ENCODE measurements around the gene TMEM59.
"Not testable (repeated sequence)": the region's sequence is repeated elsewhere in the genome, so short reads cannot be mapped to it uniquely, and the experiment has no call there.

TMEM59 gene

DNA sequence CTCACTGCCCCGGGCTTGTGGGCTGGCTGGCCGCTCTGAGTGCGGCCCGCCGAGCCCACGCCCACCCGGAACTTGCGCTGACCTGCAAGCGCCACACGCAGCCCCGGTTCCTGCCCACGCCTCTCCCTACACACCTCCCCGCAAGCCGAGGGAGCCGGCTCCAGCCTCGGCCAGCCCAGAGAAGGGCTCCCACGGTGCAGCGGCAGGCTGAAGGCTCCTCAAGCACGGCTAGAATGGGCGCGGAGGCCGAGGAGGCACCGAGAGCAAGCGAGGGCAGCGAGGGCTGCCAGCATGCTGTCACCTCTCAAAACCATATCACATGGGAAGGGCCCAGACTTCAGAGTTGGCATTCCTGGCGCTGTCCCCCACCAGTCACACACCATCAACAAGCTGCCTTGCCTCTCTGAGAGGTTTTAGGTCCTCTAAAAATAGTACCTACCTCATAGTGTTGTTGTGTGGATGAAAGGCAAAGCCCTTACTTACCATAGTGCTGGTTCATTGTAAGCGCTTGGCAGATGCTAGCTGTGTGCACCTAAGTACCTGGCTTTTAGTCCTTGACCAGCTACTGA, 48.4 kb downstream of the TMEM59 start:
- no peak overlapping the region for H3K4me3 ChIP-seq (ENCODE audit: low read depth, low read length)
- no peak for DNase-seq (ENCODE audit: low read depth, low spot score)
- CTCF ChIA-PET, result no interaction called here
- POLR2A ChIA-PET, result no interaction called here
- TF ChIP-seq, protein P1, sequence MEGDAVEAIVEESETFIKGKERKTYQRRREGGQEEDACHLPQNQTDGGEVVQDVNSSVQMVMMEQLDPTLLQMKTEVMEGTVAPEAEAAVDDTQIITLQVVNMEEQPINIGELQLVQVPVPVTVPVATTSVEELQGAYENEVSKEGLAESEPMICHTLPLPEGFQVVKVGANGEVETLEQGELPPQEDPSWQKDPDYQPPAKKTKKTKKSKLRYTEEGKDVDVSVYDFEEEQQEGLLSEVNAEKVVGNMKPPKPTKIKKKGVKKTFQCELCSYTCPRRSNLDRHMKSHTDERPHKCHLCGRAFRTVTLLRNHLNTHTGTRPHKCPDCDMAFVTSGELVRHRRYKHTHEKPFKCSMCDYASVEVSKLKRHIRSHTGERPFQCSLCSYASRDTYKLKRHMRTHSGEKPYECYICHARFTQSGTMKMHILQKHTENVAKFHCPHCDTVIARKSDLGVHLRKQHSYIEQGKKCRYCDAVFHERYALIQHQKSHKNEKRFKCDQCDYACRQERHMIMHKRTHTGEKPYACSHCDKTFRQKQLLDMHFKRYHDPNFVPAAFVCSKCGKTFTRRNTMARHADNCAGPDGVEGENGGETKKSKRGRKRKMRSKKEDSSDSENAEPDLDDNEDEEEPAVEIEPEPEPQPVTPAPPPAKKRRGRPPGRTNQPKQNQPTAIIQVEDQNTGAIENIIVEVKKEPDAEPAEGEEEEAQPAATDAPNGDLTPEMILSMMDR (IDR thresholded peaks at IDR 0.05; ENCODE audit: insufficient read depth, low read length, missing control alignments), result no peak

DNA sequence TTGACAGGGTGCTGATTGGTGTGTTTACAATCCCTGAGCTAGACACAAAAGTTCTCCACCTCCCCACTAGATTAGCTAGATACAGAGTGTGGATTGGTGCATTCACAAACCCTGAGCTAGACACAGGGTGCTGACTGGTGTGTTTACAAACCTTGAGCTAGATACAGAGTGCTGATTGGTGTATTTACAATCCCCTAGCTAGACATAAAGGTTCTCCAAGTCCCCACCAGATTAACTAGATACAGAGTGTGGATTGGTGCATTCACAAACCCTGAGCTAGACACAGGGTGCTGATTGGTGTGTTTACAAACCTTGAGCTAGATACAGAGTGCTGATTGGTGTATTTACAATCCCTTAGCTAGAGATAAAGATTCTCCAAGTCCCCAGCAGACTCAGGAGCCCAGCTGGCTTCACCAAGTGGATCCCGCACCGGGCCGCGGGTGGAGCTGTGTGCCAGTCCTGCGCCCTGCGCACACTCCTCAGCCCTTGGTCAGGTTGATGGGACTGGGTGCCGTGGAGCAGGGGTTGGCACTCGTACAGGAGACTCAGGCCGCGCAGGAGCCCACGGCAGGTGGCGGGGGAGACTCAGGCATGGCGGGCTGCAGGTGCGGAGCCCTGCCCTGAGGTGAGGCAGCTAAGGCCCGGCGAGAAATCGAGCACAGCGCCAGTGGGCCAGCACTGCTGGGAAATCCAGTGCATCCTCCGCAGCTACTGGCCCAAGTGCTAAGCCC, 49.1 kb downstream of the TMEM59 start:
- CTCF ChIA-PET; H3K4me3 ChIP-seq (ENCODE audit: low read depth, low read length); POLR2A ChIA-PET; DNase-seq (ENCODE audit: low read depth, low spot score): not testable (repeated sequence)

DNA sequence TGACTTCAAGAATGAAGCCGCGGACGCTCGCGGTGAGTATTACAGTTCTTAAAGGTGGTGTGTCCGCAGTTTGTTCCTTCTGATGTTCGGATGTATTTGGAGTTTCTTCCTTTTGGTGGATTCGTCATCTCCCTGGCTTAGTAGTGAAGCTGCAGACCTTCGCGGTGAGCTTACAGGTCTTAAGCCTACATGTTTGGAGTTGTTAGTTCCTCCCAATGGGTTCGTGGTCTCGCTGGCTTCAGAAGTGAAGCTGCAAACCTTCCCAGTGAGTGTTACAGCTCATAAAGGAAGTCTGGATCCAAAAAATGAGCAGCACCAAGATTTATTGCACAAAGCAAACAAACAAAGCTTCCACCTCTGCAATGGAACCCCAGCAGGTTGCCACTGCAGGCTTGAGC, 49.8 kb downstream of the TMEM59 start:
- CTCF ChIA-PET, result interaction anchor here (0.8 kb wide), 1 partner anchor 12 kb away, joined by 3 read pairs; no protein-coding TSS in a partner anchor
- POLR2A ChIA-PET, result no interaction called here

DNA sequence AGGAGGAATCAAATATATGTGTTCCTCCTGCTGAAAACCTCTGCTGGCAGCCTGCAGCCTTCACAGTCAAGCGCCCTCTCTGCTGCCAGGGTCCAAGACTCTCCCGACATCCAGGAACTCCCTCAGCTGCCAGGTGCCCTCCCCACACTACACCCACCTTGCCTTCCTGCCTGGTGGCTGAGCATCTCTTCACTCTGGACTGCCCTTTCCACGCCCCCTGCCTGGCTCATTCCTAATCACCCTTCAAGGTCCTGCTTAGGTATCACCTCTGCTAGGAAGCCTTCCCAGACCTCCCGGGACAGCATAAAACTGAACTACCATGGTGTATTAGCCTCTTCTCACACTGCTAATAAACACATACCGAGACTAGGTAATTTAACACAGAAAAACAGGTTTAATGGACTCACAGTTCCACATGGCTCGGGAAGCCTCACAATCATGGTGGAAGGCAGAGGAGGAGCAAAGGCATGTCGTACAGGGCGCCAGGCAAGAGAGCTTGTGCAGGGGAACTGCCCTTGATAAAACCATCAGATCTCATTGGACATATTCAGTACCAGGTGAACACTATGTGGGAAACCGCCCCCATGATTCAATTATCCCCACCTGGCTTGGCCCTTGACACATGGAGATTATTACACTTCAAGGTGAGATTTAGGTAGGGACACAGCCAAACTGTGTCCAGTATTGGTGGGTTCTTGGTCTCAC, 50.3 kb downstream of the TMEM59 start:
- DNase-seq (ENCODE audit: low read depth, low spot score), result no peak
- ChIA-PET CTCF (interaction anchor here (0.8 to 0.9 kb wide), 2 partner anchors 13 to 124 kb away, joined by 3 read pairs; no protein-coding TSS in a partner anchor), POLR2A (no interaction called here)
- TF ChIP-seq, protein P1 (IDR thresholded peaks at IDR 0.05; ENCODE audit: insufficient read depth, low read length, missing control alignments), result no peak
- no peak overlapping the region for H3K4me3 ChIP-seq (ENCODE audit: low read depth, low read length)

More for the DNA sequence above, 49.8 kb downstream of the TMEM59 start:
- DNase-seq (ENCODE audit: low read depth, low spot score), result no peak
- TF ChIP-seq, protein P1 (IDR thresholded peaks at IDR 0.05; ENCODE audit: insufficient read depth, low read length, missing control alignments), result no peak
- no peak overlapping the region for H3K4me3 ChIP-seq (ENCODE audit: low read depth, low read length)

DNA sequence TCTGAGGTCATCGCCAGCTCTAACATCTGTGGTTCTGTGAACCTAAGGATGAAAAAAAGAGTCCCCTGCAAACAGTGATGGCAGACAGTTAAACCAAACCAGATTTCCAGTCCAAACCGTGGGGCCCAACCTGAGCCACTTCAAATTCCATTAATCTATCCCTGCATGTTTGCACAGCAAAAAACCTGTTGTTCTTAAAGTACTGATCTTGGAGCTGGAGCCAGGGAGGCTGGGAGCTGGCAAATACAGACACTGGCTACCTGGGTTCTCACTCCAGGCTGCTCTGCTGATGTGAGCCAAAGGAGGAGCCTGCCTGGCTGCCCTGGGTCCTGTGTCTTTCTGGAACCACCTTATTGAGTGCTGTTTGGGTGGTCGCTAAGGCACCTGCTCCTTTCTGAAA, 51.4 kb downstream of the TMEM59 start:
- TF ChIP-seq, protein P1 (IDR thresholded peaks at IDR 0.05; ENCODE audit: insufficient read depth, low read length, missing control alignments), result no peak
- CTCF ChIA-PET, result interaction anchor here (0.6 kb wide), 1 partner anchor 75 kb away, joined by 3 read pairs; no protein-coding TSS in a partner anchor
- POLR2A ChIA-PET, result no interaction called here
- DNase-seq (ENCODE audit: low read depth, low spot score), result no peak
- H3K4me3 ChIP-seq (ENCODE audit: low read depth, low read length), result no peak overlapping the region

DNA sequence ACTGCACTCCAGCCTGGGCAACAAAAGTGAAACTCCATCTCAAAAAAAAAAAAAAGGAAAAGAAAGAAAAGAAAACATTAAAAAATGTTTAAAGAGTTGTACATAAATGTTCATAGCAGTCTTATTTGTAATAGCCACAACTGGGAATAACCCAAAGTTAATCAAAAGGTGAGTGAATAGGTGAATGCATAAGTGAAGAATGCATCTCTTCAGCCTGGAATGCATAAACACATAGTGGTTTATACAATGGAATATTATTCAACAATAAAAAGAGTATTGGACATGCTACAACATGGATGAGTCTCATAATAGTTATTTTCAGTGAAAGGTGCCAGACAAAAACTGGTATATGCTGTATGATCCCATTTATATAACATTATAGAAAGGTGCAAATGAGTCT, 53.1 kb downstream of the TMEM59 start:
- ChIA-PET POLR2A (no interaction called here), CTCF (no interaction called here)
- TF ChIP-seq, protein P1 (IDR thresholded peaks at IDR 0.05; ENCODE audit: insufficient read depth, low read length, missing control alignments), result no peak
- DNase-seq (ENCODE audit: low read depth, low spot score), result no peak
- H3K4me3 ChIP-seq (ENCODE audit: low read depth, low read length), result no peak overlapping the region
